Mesenchymal stem cell (in vitro differentiated cells and primary cell): Measurements from ENCODE around the gene C1QL1.

ENCODE experiments used
- DNase-seq: peaks from one replicate; pipeline ENCODE4 v3.0.0-alpha.2; 2013
- H2AFZ ChIP-seq: one replicate; pipeline ENCODE4 v1.6.1; 2013; ENCODE audit warnings: low read depth, mild to moderate bottlenecking, control low read depth, inconsistent platforms, low read length, moderate library complexity
- H2AK5ac ChIP-seq: 2 replicates; pipeline ENCODE4 v1.6.1; 2013; ENCODE audit warnings: low read length, moderate library complexity, mild to moderate bottlenecking, inconsistent platforms; ENCODE audit not compliant: severe bottlenecking
- H2BK120ac ChIP-seq: one replicate; pipeline ENCODE4 v1.6.1; 2013; ENCODE audit warnings: low read depth, mild to moderate bottlenecking, inconsistent platforms, low read length, moderate library complexity
- H2BK12ac ChIP-seq, 2 experiments: one replicate each; pipeline ENCODE4 v1.6.1; 2013; ENCODE audit warnings: inconsistent platforms in 2 of 2, low read length in 2 of 2, mild to moderate bottlenecking in 2 of 2, moderate library complexity in 2 of 2, control low read depth in 1 of 2
- H2BK15ac ChIP-seq: one replicate; pipeline ENCODE4 v1.6.1; 2013; ENCODE audit warnings: mild to moderate bottlenecking, low read depth, inconsistent platforms; ENCODE audit not compliant: poor library complexity, severe bottlenecking
- H2BK5ac ChIP-seq: 2 replicates; pipeline ENCODE4 v1.6.1; 2013; ENCODE audit warnings: low read depth, mild to moderate bottlenecking, low read length, control low read depth, inconsistent platforms; ENCODE audit not compliant: poor library complexity, severe bottlenecking
- H3K14ac ChIP-seq, 2 experiments: one replicate each; pipeline ENCODE4 v1.6.1; 2013; ENCODE audit warnings: inconsistent platforms in 2 of 2, low read length in 2 of 2, control low read depth in 1 of 2, mild to moderate bottlenecking in 1 of 2, moderate library complexity in 1 of 2
- H3K18ac ChIP-seq, 2 experiments: one replicate each; pipeline ENCODE4 v1.6.1; 2013; ENCODE audit warnings: inconsistent platforms in 2 of 2, low read length in 2 of 2, control low read depth in 1 of 2, low read depth in 1 of 2, mild to moderate bottlenecking in 1 of 2
- H3K23ac ChIP-seq, 2 experiments: one replicate each; pipeline ENCODE4 v1.6.1; 2013; ENCODE audit warnings: inconsistent platforms in 2 of 2, low read length in 2 of 2, mild to moderate bottlenecking in 2 of 2, moderate library complexity in 2 of 2, control low read depth in 1 of 2
- H3K27ac ChIP-seq: 2 replicates; pipeline ENCODE4 v1.5.1; 2013; ENCODE audit warnings: mild to moderate bottlenecking, moderate library complexity, low read length, control low read depth, inconsistent platforms; ENCODE audit not compliant: poor library complexity, severe bottlenecking
- H3K27me3 ChIP-seq, 2 experiments: 2 replicates each; pipeline versions ENCODE4 v1.6.1 to v1.7.0; 2013; ENCODE audit warnings: low read length in 2 of 2, mild to moderate bottlenecking in 2 of 2, moderate library complexity in 2 of 2, control low read depth in 1 of 2, inconsistent platforms in 1 of 2; ENCODE audit not compliant: control insufficient read depth in 1 of 2, insufficient read depth in 1 of 2
- H3K36me3 ChIP-seq, 2 experiments: 2 replicates each; pipeline versions ENCODE4 v1.6.1 to v1.7.0; 2013; ENCODE audit warnings: low read length in 2 of 2, control low read depth in 1 of 2, inconsistent platforms in 1 of 2, low read depth in 1 of 2, mild to moderate bottlenecking in 1 of 2; ENCODE audit not compliant: insufficient read depth in 2 of 2, control insufficient read depth in 1 of 2
- H3K4ac ChIP-seq, 2 experiments: one replicate each; pipeline ENCODE4 v1.6.1; 2013; ENCODE audit warnings: inconsistent platforms in 2 of 2, low read length in 2 of 2, mild to moderate bottlenecking in 2 of 2, moderate library complexity in 2 of 2, control low read depth in 1 of 2, low read depth in 1 of 2
- H3K4me1 ChIP-seq: 2 replicates; pipeline ENCODE4 v1.6.1; 2013; ENCODE audit warnings: low read depth, low read length, control low read depth; ENCODE audit not compliant: control insufficient read depth, insufficient read depth
- H3K4me2 ChIP-seq: 2 replicates; pipeline ENCODE4 v1.6.1; 2013; ENCODE audit warnings: low read length, mild to moderate bottlenecking, inconsistent platforms; ENCODE audit not compliant: poor library complexity, severe bottlenecking
- H3K4me3 ChIP-seq, 2 experiments: 2 replicates each; pipeline versions ENCODE4 v1.5.1 to v1.7.0; 2013; ENCODE audit warnings: low read length in 2 of 2, mild to moderate bottlenecking in 2 of 2, control low read depth in 1 of 2, low read depth in 1 of 2; ENCODE audit not compliant: insufficient read depth in 1 of 2
- H3K79me1 ChIP-seq: replicated peaks from 2 replicates; pipeline ENCODE4 v1.6.1; 2013; ENCODE audit warnings: mild to moderate bottlenecking, control low read depth, low read length, inconsistent platforms; ENCODE audit not compliant: poor library complexity, severe bottlenecking
- H3K9ac ChIP-seq: 2 replicates; pipeline ENCODE4 v1.7.0; 2013; ENCODE audit warnings: mild to moderate bottlenecking, low read length, moderate library complexity
- H3K9me3 ChIP-seq: 2 replicates; pipeline ENCODE4 v1.7.0; 2013; ENCODE audit warnings: mild to moderate bottlenecking, low read length; ENCODE audit not compliant: control insufficient read depth
- H4K8ac ChIP-seq: one replicate; pipeline ENCODE4 v1.6.1; 2013; ENCODE audit warnings: inconsistent platforms, mild to moderate bottlenecking, low read length, moderate library complexity
- H4K91ac ChIP-seq: one replicate; pipeline ENCODE4 v1.6.1; 2013; ENCODE audit warnings: mild to moderate bottlenecking, low read length, inconsistent platforms
- WGBS: methylation state at CpG from one replicate; pipeline ENCODE4 v1.1.7; 2013; ENCODE audit warnings: mixed read lengths; 5-methylcytosine and 5-hydroxymethylcytosine counted together

C1QL1 gene

GRCh38 chr17:44935116-44935515, 33.0 kb downstream of the C1QL1 start:
- Histone ChIP-seq H3K27ac (no peak overlapping the region), H3K4me3 (no peak overlapping the region), H3K4me1 (no peaks in the 10 kb centered on the region), H2BK15ac (no peak overlapping the region), H3K9me3 (peaks cover 6% of the 10 kb centered on the region), H3K4me2 (no peak overlapping the region), H4K91ac (no peak overlapping the region), H3K14ac (no peak overlapping the region), H2BK5ac (no peak overlapping the region), H3K18ac (no peak overlapping the region), H3K79me1 (peaks cover 20% of the 10 kb centered on the region), H4K8ac (no peak overlapping the region), H2BK12ac (no peak overlapping the region), H2AFZ (no peak overlapping the region), H3K27me3 (no peaks in the 10 kb centered on the region), H3K36me3 (peaks cover 4 to 37% of the 10 kb centered on the region in 2 experiments), H3K4ac (no peak overlapping the region), H3K23ac (no peak overlapping the region), H3K9ac (no peak overlapping the region), H2AK5ac (no peak overlapping the region), H2BK120ac (no peak overlapping the region)
- WGBS: 96% methylated on average over 9 of the region's 9 CpGs
- no peak for DNase-seq

GRCh38 chr17:44934745-44935105, 33.4 kb downstream of the C1QL1 start:
- H2BK12ac ChIP-seq: no peak overlapping the region
- H3K79me1 ChIP-seq: peaks cover 20% of the 10 kb centered on the region
- no peak overlapping the region for H3K9ac ChIP-seq
- H3K23ac ChIP-seq: no peak overlapping the region
- H2BK5ac ChIP-seq: no peak overlapping the region
- peaks cover 6% of the 10 kb centered on the region for H3K9me3 ChIP-seq
- 98% methylated on average over 10 of the region's 10 CpGs for WGBS
- H3K27me3 ChIP-seq: no peaks in the 10 kb centered on the region
- no peak overlapping the region for H3K14ac ChIP-seq
- peaks cover 4 to 37% of the 10 kb centered on the region in 2 experiments for H3K36me3 ChIP-seq
- no peak overlapping the region for H4K8ac ChIP-seq
- no peaks in the 10 kb centered on the region for H3K4me1 ChIP-seq
- H3K4me2 ChIP-seq: no peak overlapping the region
- no peak overlapping the region for H3K18ac ChIP-seq
- no peak overlapping the region for H2AFZ ChIP-seq
- no peak overlapping the region for H2AK5ac ChIP-seq
- H4K91ac ChIP-seq: no peak overlapping the region
- no peak overlapping the region for H2BK15ac ChIP-seq
- no peak overlapping the region for H3K4ac ChIP-seq
- H3K4me3 ChIP-seq: no peak overlapping the region
- no peak overlapping the region for H2BK120ac ChIP-seq
- no peak overlapping the region for H3K27ac ChIP-seq
- no peak for DNase-seq

GRCh38 chr17:44933824-44934744, 34.0 kb downstream of the C1QL1 start:
- H2BK15ac ChIP-seq: no peak overlapping the region
- H3K4ac ChIP-seq: no peak overlapping the region
- no peak overlapping the region for H3K4me3 ChIP-seq
- no peak overlapping the region for H4K91ac ChIP-seq
- H3K23ac ChIP-seq: no peak overlapping the region
- no peak overlapping the region for H3K27ac ChIP-seq
- H3K18ac ChIP-seq: no peak overlapping the region
- H3K4me1 ChIP-seq: no peaks in the 10 kb centered on the region
- no peak overlapping the region for H3K14ac ChIP-seq
- 97% methylated on average over 34 of the region's 34 CpGs for WGBS
- no peak overlapping the region for H3K9ac ChIP-seq
- peaks cover 20% of the 10 kb centered on the region for H3K79me1 ChIP-seq
- DNase-seq: no peak
- H2AFZ ChIP-seq: no peak overlapping the region
- no peak overlapping the region for H2AK5ac ChIP-seq
- H2BK120ac ChIP-seq: no peak overlapping the region
- peaks cover 6% of the 10 kb centered on the region for H3K9me3 ChIP-seq
- no peak overlapping the region for H2BK5ac ChIP-seq
- H3K27me3 ChIP-seq: no peaks in the 10 kb centered on the region
- H4K8ac ChIP-seq: no peak overlapping the region
- no peak overlapping the region for H2BK12ac ChIP-seq
- no peak overlapping the region for H3K4me2 ChIP-seq
- peaks cover 4 to 40% of the 10 kb centered on the region in 2 experiments for H3K36me3 ChIP-seq

- WGBS: 96% methylated on average over 6 of the region's 6 CpGs
- H3K27me3 ChIP-seq: no peaks in the 10 kb centered on the region
Observed at GRCh38 chr17:44932787-44933097, 35.4 kb downstream of the C1QL1 start.

More at GRCh38 chr17:44932787-44933097, 35.4 kb downstream of the C1QL1 start:
- Histone ChIP-seq H3K4ac (no peak overlapping the region), H2BK5ac (no peak overlapping the region), H2BK120ac (no peak overlapping the region), H3K9ac (no peak overlapping the region), H3K27ac (no peak overlapping the region), H2AFZ (no peak overlapping the region), H3K79me1 (peaks cover 20% of the 10 kb centered on the region), H3K36me3 (peaks cover 4 to 52% of the 10 kb centered on the region in 2 experiments), H3K9me3 (no peaks in the 10 kb centered on the region), H3K14ac (no peak overlapping the region), H3K4me3 (no peak overlapping the region), H3K23ac (no peak overlapping the region), H4K8ac (no peak overlapping the region), H2BK12ac (no peak overlapping the region), H3K4me1 (no peaks in the 10 kb centered on the region), H2AK5ac (no peak overlapping the region), H4K91ac (no peak overlapping the region), H3K4me2 (no peak overlapping the region), H3K18ac (no peak overlapping the region), H2BK15ac (no peak overlapping the region)
- DNase-seq: no peak
